Hypothalamus (tissue), 51 donors: ENCODE results near the gene LRP3.

ENCODE experiments used
- DNase-seq, 51 donors: peaks; one replicate each; lab custom pipeline; 2025; lab: John Stamatoyannopoulos, UW

Gene LRP3

DNA sequence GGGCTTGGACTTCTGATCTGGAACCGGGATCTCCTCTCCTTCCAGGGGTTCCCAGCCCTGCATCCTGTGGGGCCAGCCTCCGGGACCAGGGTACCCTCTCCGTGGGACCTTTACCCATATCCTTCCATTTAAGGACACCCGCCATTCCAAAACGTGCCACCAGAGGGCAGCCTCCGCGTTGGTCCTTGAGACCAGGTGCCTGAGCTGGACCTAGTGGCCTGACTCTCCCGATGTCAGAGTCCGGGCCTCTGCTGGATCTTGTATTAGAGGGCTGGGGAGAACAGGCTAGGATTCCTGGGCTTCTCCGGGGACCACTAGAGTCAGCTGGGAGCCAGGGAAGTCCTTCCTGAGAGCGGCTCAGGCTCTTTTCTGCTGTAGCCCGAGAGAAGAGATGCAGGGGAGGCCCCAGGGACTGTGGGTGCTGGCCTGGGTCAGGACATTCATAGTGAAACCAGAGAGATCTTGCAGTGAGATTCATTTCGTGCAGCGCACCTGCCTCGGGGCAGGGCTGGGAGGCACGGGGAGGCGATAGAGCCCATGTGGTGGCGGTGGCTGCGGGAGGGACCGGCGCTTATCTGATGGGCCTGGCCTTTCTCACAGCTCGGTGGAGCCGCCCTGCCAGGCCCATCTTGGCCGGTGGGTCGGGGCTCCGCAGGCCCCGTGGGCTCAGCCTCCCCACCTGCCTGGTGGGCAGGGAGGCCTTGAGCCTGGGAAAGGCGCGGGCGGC lies 41.3 kb downstream of the LRP3 start:
- peak in 43 of 51 donors; percentile 9 to 78 (median 45) for DNase-seq

DNA sequence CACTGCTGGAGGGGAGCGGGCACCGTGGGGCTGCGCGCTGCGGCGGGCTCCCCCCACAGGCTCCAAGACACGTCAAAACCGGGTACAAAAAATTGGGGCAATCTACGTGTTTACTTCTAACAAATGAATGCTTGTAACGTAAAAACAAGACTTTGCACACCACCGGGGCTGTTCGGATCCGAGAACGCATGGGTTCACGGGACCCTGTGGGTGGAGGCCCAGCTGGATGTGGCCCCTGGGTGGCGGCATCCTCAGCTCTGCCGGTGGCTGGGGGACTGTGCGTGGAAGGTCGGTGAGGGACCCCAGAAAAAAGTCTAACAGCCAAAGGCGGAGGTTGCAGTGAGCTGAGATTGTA lies 41.8 kb downstream of the LRP3 start:
- no peak for DNase-seq

DNA sequence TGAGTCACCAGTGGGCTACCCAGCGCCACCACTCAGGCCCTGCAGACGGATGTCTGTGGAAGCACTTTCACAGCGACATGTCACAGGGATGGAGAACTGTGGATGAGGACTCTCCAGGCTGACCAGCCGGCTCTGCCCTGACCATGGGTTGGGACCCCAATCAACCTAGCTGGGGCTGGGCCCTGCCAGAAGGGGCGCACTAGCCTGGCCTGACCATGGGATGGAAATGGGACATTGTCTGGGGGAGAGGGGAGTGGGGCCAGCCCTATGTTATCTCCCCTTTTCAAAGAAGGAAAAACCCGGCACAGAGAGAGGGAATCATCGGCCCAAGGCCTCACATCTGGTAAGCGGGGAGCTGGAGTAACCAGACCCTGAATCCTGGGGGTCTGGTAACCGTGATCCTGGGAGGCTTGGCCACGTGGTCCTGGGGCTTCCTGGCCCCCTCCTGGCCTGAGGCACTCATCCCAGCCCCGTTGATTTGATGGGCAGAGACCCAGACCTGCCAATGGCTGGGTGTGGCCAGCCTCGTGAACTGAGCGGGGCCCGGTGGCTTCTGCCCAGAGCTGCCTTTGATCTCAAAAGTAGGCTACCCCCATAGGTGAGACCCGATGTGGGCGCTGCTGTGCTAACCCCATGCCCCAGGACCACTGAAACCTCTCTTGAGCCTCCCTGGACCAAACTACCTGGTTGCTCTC lies 42.7 kb downstream of the LRP3 start:
- DNase-seq, result no peak

DNA sequence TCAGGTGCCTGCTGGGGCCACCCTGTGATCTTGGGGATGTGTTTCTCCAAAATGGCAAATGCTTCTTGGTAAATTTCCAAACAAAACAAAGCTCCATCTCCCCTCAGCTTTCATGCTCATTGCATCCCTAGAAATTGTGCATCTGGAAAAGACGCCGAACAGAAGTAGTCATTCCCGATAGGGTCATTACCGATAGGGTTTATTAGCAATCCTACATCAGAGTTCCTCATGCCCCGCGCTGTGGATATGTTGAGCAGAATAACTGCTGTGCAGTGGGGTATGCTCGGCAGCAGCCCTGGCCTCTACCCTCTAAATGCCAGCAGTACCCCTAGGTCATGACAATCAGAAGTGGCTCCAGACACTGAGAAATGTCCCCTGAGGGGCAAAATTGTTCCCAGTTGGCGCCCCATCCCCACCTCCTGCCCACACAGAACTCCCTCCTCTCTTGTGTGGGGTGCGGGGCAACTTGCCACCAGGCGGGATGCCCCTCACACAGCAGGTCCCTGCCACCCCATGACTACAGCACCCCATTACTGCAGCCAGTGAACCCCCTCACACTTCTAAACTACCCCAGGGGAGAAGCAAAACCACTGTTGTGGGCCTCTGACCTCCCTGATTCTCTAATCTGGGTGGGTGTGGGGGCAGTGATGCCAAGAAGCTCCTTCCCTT lies 44.5 kb downstream of the LRP3 start:
- DNase-seq, result no peak

DNA sequence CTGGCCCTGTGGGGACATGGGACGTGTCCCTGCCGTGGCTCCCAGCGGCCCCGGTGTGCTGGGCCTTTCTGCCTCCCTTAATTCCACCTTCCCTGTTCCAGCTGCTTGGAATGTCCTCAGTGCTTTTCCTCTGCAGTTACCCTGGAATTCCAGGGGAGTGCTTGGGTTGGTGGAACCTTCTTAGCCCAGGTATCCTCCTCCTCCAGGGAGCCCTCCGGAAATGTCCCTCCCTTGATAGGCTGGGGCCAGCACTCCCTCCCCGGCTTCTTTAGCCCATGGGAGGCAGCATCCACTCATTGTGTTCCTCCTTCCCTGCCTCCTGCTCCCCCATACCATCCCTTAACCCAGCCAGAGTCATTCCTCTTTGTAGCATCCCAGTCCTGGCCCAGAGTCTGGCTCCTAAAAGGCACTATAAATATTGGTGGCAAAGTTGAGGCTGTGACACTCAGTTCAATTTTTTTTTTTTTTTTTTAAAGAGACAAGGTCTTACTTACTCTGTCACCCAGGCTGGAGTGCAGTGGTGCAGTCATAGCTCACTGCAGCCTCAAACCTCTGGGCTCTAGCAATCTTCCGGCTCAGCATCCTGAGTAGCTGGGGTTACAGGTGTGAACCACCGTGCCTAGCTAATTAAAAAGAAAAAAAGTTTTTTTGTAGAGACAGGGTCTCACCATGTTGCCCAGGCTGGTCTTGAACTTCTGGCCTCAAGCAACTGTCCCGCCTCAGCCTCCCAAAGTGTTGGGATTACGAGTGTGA lies 45.3 kb downstream of the LRP3 start:
- DNase-seq, result no peak

DNA sequence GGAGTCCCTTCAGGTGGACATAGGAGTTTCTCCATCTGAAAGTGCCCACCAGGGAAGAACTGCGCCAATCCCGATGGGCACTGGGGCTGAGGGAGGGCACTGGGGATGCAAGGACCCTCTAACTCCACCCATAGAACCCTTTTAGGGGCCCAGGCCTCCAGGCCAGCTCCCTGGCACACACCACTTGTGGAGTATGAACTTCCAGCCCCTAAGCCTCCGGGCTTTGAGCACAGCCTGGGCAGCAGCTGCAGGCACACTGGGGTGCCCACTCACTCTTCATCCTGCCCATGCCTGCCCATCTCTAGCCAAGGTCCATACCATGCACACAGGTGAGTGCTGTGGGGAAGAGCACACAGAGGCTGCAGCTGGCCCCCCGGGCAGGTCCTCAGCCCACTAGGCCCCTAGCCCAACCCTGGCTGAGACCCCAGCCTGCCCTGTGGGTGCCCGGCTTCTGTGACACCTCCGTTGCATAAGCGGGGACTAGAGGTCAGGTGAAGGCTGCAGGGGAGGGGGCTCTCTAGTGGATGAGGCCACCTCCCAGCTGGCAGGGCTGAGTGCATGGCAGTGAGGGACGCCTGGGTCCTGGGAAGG lies 46.1 kb downstream of the LRP3 start:
- no peak for DNase-seq

DNA sequence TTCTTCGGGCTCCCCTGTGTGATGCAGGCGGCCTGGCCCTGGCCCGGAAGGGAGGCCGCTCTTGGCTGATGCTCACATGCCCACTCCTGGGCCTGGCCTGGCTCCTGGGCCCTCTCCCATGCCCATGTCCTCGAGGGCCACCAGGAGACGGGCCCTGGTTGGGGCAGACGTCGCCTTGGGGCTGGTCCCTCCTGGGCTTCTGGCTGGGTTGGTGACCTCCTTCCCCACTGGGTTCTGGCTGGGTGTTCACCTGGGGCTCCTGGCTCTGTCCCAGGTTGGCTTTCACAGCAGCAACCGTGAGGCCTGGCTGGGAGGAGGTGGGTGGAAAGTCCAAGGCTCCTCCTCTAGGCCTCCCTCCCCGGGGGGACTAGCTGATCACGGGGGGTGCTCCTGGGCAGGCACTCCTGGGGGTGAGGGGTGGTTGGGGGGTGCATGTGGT lies 47.0 kb downstream of the LRP3 start:
- peak in 1 of 51 donors; percentile 11 for DNase-seq

GRCh38 chr19:33241530-33242101 lies 47.5 kb downstream of the LRP3 start:
- DNase-seq, result peak in 6 of 51 donors; percentile 3 to 27 (median 20)

DNA sequence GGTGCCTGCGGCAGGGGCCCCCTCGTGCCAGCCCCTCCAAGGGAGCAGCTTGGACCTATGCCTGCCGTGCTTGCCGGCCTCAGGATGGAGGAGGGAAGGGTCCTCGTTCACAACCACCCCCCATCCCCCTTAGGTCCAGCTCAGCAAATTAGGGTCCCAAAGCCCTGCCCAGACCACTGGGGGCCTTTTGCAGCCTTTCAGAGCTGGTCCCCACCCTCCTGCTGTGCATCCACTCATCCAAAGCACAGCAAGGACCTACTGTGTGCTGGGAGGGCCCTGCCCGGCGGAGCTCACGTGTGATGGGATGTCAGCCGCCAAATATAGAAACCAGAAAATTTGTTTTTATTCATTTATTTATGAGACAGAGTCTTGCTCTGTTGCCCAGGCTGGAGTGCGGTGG lies 48.0 kb downstream of the LRP3 start:
- DNase-seq, result no peak

GRCh38 chr19:33242911-33243310 lies 48.8 kb downstream of the LRP3 start:
- no peak for DNase-seq

- no peak for DNase-seq
These were observed 52.0 kb downstream of the LRP3 start for GRCh38 chr19:33245948-33246708.

DNA sequence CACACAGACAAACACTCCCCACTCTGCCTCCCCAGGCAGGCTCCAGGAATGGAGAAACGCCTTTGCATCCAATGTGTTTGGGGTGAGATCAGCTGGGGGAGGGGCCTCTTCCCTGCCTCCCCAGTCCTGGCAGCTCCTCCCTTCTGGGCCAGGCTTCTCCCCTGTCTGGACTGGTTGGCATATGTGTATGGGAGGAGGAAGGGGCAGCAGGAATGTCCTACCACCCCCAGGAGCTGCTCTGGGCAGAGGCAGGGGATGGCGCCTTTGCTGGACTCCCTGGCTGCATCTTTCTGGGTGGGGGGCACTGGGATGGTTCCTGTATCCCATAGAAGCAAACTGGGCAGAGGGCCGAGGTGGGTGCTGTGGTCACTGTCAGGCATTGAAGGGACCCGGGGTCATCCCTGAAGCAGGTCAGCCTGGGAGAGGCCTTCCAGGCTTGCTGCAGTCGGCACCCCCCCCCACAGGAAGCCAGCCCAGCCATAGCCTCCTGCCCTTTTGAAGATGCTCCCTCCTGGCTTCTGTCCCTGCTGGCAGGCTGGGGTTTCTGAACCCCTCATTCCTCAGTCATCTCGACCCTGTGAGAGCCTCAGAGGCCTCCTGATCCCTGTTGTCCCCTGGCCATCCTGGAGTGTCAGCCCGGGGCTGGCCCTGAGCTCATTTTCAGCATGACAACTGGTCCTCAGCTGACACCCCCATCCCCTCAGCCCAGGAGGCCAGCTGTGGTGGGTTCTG lies 52.7 kb downstream of the LRP3 start:
- DNase-seq, result no peak

GRCh38 chr19:33247441-33247819 lies 53.3 kb downstream of the LRP3 start:
- DNase-seq, result no peak

DNA sequence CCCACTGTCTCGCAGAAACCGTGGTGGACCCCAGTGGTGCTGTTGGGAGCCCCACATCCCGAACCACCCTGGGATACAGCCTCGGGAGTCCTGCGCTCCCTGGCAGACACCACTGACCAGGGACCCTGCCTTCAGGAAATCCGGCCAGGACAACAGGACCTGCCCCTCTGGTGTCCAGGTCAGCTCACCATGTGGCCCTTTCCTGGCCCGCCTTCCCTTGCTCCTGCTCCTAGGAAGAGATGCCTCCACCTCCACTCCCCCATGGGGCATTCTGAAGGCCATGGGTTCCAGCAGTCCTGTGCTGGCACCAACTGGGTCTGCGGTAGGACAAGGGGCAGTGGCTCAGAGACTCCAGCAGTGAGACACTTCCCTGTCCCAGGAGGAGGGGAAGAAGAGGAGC lies 54.0 kb downstream of the LRP3 start:
- no peak for DNase-seq

GRCh38 chr19:33248553-33248953 lies 54.4 kb downstream of the LRP3 start:
- DNase-seq, result no peak

DNA sequence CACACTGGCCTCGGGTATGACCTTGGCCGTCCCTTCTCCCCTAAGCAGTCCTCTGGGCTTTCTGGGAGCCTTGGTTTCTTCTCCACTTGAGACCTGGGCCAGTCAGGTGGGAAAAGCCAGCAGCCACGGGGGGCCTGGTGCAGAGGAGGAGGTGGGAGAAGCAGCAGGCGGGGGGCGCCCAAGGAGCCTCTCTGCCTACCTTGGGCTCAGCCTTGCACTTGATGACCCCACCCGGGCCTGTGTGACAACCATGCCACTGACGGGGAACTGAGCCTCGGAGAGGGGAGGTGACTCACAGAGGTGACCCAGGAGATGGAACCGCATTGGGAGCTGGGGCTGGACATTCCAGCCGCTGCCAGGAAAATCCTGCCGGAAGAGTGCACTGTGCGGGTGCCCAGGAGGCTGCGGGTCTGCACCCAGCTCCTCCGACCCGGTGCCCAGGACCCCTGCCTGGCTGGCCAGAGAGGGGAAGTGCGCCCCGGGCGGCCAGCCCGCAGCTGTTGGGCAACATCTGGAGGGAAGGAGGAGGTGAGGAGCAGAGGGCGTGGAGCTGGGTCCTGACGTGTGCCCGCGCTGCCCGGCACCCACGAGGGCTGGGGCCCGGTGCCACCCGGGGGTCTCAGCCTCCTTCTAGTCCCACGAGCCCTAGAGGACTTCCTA lies 55.0 kb downstream of the LRP3 start:
- DNase-seq, result peak in 1 of 51 donors; percentile 21

DNA sequence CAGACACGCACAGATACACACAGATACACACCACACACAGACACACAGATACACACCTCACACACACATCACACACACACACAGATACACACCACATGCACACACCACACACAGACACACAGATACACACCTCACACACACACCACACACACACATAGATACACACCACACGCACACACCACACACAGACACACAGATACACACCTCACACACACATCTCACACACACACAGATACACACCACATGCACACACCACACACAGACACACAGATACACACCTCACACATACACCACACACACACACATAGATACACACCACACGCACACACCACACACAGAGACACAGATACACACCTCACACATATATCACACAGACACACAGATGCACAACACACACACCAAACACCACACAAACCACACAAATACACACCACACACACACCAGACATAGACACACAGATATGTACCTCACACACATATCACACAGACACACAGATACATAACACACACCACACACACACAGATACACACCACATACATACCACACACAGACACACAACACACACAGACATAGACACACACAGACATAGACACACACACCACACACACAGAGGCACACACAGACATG lies 55.7 kb downstream of the LRP3 start:
- DNase-seq, result no peak

GRCh38 chr19:33250500-33250899 lies 56.4 kb downstream of the LRP3 start:
- no peak for DNase-seq
